Adrenal gland (tissue), 12 donors: ENCODE measurements around the gene NPAS1. TPM values are rescaled to one million over a fixed set of nuclear protein-coding genes. Genes with fewer than 3 reads are reported as not detected.
A peak's percentile ranks its signal among the peaks of the same experiment; 100 is the strongest.

Experiments
- DNase-seq, 7 donors: peaks; one replicate each; pipeline ENCODE4 v3.0.0-alpha.2; 2019 to 2020
- H3K27ac ChIP-seq, 5 donors: fragments of 200-600 bp; sonication (generic) in 4 of 5; 1 replicate in 3 of 5; 2 replicates in 2 of 5; pipeline versions ENCODE4 v1.5.1 to v1.8.0; 2016 to 2020; ENCODE audit warnings: mild to moderate bottlenecking in 1 of 5
- H3K27me3 ChIP-seq: fragments of 200-600 bp; 2 replicates; pipeline ENCODE4 v1.8.0; 2021
- H3K36me3 ChIP-seq, 2 donors: fragments of 200-600 bp; replicated peaks in 1 of 2; 1 replicate in 1 of 2; 2 replicates in 1 of 2; pipeline versions ENCODE4 v1.5.1 to v1.8.0; 2018 to 2022
- H3K4me1 ChIP-seq, 2 donors: fragments of 200-600 bp; replicated peaks in 1 of 2; 1 replicate in 1 of 2; 2 replicates in 1 of 2; pipeline versions ENCODE4 v1.5.1 to v1.8.0; 2018 to 2021
- H3K4me3 ChIP-seq, 4 donors: fragments of 200-600 bp; sonication (generic) in 3 of 4; one replicate each; pipeline ENCODE4 v1.5.1; 2016 to 2018
- H3K9me3 ChIP-seq, 3 donors: fragments of 200-600 bp; sonication (generic) in 1 of 3; replicated peaks in 1 of 3; 1 replicate in 2 of 3; 2 replicates in 1 of 3; pipeline versions ENCODE4 v1.5.1 to v1.8.0; 2016 to 2021
- POLR2A ChIP-seq, 2 donors: fragments of 450-650 bp; IDR thresholded peaks; one replicate each; pipeline ENCODE4 v1.6.1; 2017; ENCODE audit warnings: antibody characterized with exemption in 2 of 2, mild to moderate bottlenecking in 2 of 2, moderate library complexity in 1 of 2
- WGBS, 4 donors: extraction: QIAGEN DNeasy Blood & Tissue Kit in 2 of 4; methylation state at CpG; one replicate each; pipeline versions ENCODE4 v1.1.5 to v1.1.7; 2013 to 2017; 5-methylcytosine and 5-hydroxymethylcytosine counted together
- intact Hi-C, 2 donors: fragments of 100-400 bp; cut with DNase I; formaldehyde crosslinking; loops; one replicate each; pipeline versions ENCODE4 v1.14.1 to v1.15.0; 2022 to 2023
- polyA plus RNA-seq, 3 donors: library from polyadenylated mRNA; stranded (reverse); fragments of 200-250 nt in 2 of 3; fragments of 350-450 nt in 1 of 3; fragmentation: Illumina TruSeq in 1 of 3; extraction: RNeasy Lipid Tissue Mini Kit (QIAGEN cat#74804) in 1 of 3; gene quantifications; one replicate each; pipeline ENCODE4 v1.2.3, GENCODE V29; 2013 to 2014
- total RNA-seq, 9 donors: library from RNA; depleted of rRNA in 4 of 9; stranded (reverse); fragments of >200 nt in 4 of 9; fragments of 120-200 nt in 1 of 9; fragmentation: NEBNext Ultra II Directional in 1 of 9; extraction: Animal tissue kit (Norgen Biotek cat#: 25700) in 1 of 9; gene quantifications; one replicate each; pipeline versions ENCODE4 v1.1.0 to v1.2.4, GENCODE V29; 2013 to 2023
- TF ChIP-seq, protein P1 (sequence below), 6 experiments: fragments of 450-650 bp in 4 of 6; fragments of 200-600 bp in 2 of 6; sonication (generic) in 1 of 6; IDR thresholded peaks; 1 replicate in 5 of 6; 2 replicates in 1 of 6; pipeline versions ENCODE4 v1.5.1 to v1.8.0; 2016 to 2021; ENCODE audit warnings: antibody characterized with exemption in 6 of 6, mild to moderate bottlenecking in 2 of 6, moderate library complexity in 1 of 6
- donor health status: healthy with polysubstance abuse.
- donor health status: Bipolar disorder and iron deficiency.
- donor health status: DM: yes; HTN: yes; CAD: no.
- donor health status: DM: no; HTN: no; CAD: no.
- donor health status: DM: no; HTN: no; CAD: no.
- donor health status: DM: yes; HTN: yes; CAD: no.

The NPAS1 gene
- total and polyA plus RNA-seq, 12 donors, result 0.28 to 3.5 (median 0.84) TPM; not detected in 3

DNA sequence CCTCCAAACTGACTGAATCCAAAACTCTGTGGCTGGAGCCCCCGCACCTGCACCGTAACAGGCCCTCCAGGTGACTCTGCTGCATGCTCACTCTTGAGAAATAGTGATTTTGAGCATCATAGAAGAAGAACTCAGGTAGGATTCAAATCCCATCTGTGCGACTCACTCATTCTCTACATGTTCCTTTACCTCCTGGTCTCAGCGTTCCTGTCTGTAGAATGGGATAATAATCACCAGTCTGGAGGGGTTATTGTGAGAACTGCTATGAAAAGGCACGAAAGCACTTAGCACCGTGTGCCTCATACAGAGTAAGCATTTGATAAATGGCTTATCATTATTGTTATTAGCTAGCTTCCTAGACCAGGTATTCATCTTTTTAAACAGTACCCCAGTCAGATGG lies 36.5 kb upstream of the NPAS1 start:
- Histone ChIP-seq H3K27ac (no peak overlapping the region), H3K27me3 (no peaks in the 10 kb centered on the region), H3K4me3 (no peak overlapping the region), H3K36me3 (peaks cover 0 to 2% of the 10 kb centered on the region in 2 donors), H3K4me1 (peaks cover 21 to 49% of the 10 kb centered on the region in 2 donors), H3K9me3 (no peaks in the 10 kb centered on the region)
- intact Hi-C loops, result no loop called here
- TF ChIP-seq, protein P1, sequence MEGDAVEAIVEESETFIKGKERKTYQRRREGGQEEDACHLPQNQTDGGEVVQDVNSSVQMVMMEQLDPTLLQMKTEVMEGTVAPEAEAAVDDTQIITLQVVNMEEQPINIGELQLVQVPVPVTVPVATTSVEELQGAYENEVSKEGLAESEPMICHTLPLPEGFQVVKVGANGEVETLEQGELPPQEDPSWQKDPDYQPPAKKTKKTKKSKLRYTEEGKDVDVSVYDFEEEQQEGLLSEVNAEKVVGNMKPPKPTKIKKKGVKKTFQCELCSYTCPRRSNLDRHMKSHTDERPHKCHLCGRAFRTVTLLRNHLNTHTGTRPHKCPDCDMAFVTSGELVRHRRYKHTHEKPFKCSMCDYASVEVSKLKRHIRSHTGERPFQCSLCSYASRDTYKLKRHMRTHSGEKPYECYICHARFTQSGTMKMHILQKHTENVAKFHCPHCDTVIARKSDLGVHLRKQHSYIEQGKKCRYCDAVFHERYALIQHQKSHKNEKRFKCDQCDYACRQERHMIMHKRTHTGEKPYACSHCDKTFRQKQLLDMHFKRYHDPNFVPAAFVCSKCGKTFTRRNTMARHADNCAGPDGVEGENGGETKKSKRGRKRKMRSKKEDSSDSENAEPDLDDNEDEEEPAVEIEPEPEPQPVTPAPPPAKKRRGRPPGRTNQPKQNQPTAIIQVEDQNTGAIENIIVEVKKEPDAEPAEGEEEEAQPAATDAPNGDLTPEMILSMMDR (IDR thresholded peaks at IDR 0.05), result no peak
- TF ChIP-seq POLR2A (IDR thresholded peaks at IDR 0.05), result no peak
- DNase-seq, result no peak
- WGBS, 4 donors, result 96 to 98% (median 97%) methylated on average over 6 of the region's 6 CpGs

DNA sequence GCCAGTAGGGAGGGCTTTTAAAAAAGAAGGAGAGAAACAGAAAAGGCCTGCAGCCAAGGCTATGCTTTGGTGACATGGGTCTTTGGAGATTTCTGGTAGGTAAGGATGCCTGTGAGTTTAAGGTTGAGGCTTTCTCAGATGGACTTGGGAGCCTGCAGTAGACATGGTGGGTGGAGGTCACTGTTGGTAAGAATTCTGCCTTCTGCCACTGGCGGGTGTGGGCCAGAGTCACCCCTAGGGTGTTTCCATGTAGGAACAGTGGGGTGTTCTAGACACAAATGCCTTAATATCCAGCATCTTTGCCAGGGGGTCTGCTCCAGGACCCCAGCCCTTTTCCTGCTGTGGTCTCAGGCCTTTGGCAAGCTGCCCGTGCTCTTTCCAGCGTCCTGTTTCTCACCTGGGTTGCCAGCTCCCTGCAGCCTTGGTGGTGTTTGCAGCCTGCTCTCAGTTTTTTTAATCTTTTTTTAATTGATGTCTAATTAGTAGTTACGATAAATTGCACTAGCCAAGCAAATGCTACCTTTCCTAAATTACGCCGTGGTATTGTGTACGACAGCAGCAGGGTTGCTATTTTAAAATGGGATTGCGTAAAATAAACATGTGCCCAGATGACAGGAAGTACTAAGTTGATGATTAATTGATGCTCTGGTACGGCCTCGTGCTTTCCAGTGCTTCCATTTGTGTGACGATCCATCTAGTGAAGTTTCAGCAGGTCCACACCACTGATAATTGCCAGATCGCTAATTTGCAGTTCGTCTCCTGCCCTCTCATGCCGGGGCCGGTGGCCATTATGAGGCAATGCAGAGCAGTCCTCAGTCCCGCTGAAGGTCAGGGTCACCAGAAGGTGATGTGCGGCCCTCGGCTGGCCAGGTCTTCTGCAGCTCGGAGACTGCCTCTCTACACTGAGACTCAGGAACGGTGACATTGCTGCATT lies 35.3 kb upstream of the NPAS1 start:
- Histone ChIP-seq H3K27me3 (no peaks in the 10 kb centered on the region), H3K9me3 (no peaks in the 10 kb centered on the region), H3K36me3 (peaks cover 0 to 12% of the 10 kb centered on the region in 2 donors), H3K27ac (peak overlapping the region in 4 of 5 donors; percentile 45 to 83 (median 68)), H3K4me3 (no peak overlapping the region), H3K4me1 (peaks cover 20 to 47% of the 10 kb centered on the region in 2 donors)
- 19 to 31% (median 24%) methylated on average over 19 to 20 of the region's 20 CpGs for WGBS, 4 donors
- intact Hi-C loops, result no loop called here
- peak; percentile 67 to 87 (median 73) for DNase-seq
- no peak for TF ChIP-seq POLR2A (IDR thresholded peaks at IDR 0.05)
- TF ChIP-seq, protein P1 (IDR thresholded peaks at IDR 0.05), result no peak

DNA sequence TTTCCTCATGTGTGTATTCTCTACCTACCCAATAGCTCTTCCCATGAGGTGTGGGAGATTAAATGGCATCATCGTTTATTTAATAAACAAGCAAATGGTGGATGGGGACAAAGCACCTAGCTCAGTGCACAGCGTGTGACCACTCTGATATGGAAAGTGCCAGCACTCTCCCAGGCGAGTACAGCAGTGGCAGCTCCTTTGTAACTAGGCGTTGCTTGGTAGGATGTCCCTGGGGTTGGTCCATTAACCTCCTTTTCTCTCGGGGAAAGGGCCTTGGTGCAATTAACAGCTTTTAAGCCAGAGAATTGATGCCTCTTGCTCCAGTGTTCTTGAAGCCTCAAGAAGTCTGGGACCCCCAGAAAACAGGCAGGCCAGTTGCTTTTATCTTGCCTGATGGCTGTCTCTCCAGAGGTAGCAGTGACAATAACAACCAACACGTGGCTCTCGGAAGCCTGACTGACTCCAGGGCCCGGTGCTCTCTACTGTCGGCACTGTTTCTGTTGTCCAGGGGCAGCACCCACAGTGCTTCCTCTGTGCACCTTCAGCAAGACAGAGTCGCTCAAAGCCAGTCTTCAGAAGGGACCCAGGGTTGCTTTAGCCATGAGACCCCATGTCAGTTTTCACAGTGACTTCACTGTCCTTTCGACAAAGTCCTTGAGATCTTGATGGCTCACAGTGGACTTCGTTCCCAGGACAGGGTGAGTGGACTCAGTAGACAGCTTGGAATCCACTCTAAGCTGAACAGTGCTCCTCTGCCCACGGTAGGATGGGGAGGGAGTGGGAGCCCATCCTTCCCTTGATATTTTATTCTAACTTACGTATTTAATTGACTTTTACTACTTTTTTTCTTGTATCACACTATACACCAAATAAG lies 33.9 kb upstream of the NPAS1 start:
- no peak for DNase-seq
- peaks cover 0 to 18% of the 10 kb centered on the region in 2 donors for H3K36me3 ChIP-seq
- peaks cover 20 to 47% of the 10 kb centered on the region in 2 donors for H3K4me1 ChIP-seq
- no peaks in the 10 kb centered on the region for H3K27me3 ChIP-seq
- no peak overlapping the region for H3K4me3 ChIP-seq
- 84 to 91% (median 88%) methylated on average over 12 to 14 of the region's 14 CpGs for WGBS, 4 donors
- intact Hi-C loops, result no loop called here
- H3K27ac ChIP-seq, result no peak overlapping the region
- no peaks in the 10 kb centered on the region for H3K9me3 ChIP-seq
- TF ChIP-seq POLR2A (IDR thresholded peaks at IDR 0.05), result no peak
- TF ChIP-seq, protein P1 (IDR thresholded peaks at IDR 0.05), result no peak
